HepG2 (cell line): ENCODE measurements around the gene ICAM2. TPM values are rescaled to one million over a fixed set of nuclear protein-coding genes. Genes with fewer than 3 reads are reported as not detected.

Experiments
- AKAP8 ChIP-seq: sonication (generic); formaldehyde crosslinking; IDR thresholded peaks from 2 replicates; pipeline ENCODE4 v1.5.1; 2020; ENCODE audit warnings: mild to moderate bottlenecking, missing genetic modification reagents
- HIVEP1 ChIP-seq: sonication (generic); formaldehyde crosslinking; IDR thresholded peaks from 2 replicates; pipeline ENCODE4 v1.4.0; 2020; ENCODE audit warnings: mild to moderate bottlenecking, missing genetic modification reagents
- IRX3 ChIP-seq: sonication (generic); formaldehyde crosslinking; IDR thresholded peaks from 2 replicates; pipeline ENCODE4 v1.8.1; 2023; ENCODE audit warnings: mild to moderate bottlenecking, low read depth, missing genetic modification reagents, borderline replicate concordance
- MTA1 ChIP-seq: sonication (generic); formaldehyde crosslinking; IDR thresholded peaks from 2 replicates; pipeline ENCODE4 v1.4.0; 2020; ENCODE audit warnings: missing genetic modification reagents, mild to moderate bottlenecking, borderline replicate concordance
- MXD4 ChIP-seq: IDR thresholded peaks from 2 replicates; pipeline ENCODE4 v1.6.1; 2016; ENCODE audit warnings: mild to moderate bottlenecking, missing biosample characterization, missing genetic modification reagents
- PAWR ChIP-seq: sonication (generic); formaldehyde crosslinking; IDR thresholded peaks from 2 replicates; pipeline ENCODE4 v1.4.0; 2020; ENCODE audit warnings: missing genetic modification reagents, mild to moderate bottlenecking, borderline replicate concordance
- PRPF4 ChIP-seq: fragments of 200-400 bp; formaldehyde crosslinking; IDR thresholded peaks from 2 replicates; pipeline ENCODE4 v1.6.1; 2016; ENCODE audit warnings: low read length, low read depth; ENCODE audit not compliant: poor library complexity, severe bottlenecking
- RAD21 ChIP-seq: fragments of 450-650 bp; formaldehyde crosslinking; IDR thresholded peaks from 2 replicates; pipeline ENCODE4 v1.5.0; 2020; ENCODE audit warnings: mild to moderate bottlenecking
- SOX6 ChIP-seq, 2 experiments: fragments of 450-650 bp in 1 of 2; sonication (generic) in 1 of 2; formaldehyde crosslinking in 1 of 2; IDR thresholded peaks; 2 replicates each; pipeline versions ENCODE4 v1.4.0 to v1.6.1; 2017 to 2020; ENCODE audit warnings: antibody characterized with exemption in 1 of 2, mild to moderate bottlenecking in 1 of 2, missing genetic modification reagents in 1 of 2
- ZBTB1 ChIP-seq: sonication (generic); formaldehyde crosslinking; IDR thresholded peaks from 2 replicates; pipeline ENCODE4 v1.4.0; 2020; ENCODE audit warnings: missing genetic modification reagents, borderline replicate concordance
- ZNF101 ChIP-seq: sonication (generic); formaldehyde crosslinking; IDR thresholded peaks from 2 replicates; pipeline ENCODE4 v1.4.0; 2020; ENCODE audit warnings: mild to moderate bottlenecking, low read depth, missing genetic modification reagents, borderline replicate concordance
- ZNF24 ChIP-seq: fragments of 450-650 bp; IDR thresholded peaks from 2 replicates; pipeline ENCODE4 v1.6.1; 2017; ENCODE audit warnings: antibody characterized with exemption, mild to moderate bottlenecking
- ZNF282 ChIP-seq: fragments of 450-650 bp; IDR thresholded peaks from 2 replicates; pipeline ENCODE4 v1.6.1; 2018; ENCODE audit not compliant: partially characterized antibody
- ZNF3 ChIP-seq: IDR thresholded peaks from 2 replicates; pipeline ENCODE4 v1.7.0; 2017; ENCODE audit warnings: inconsistent platforms
- ZNF484 ChIP-seq: sonication (generic); formaldehyde crosslinking; IDR thresholded peaks from 2 replicates; pipeline ENCODE4 v1.5.1; 2020; ENCODE audit warnings: mild to moderate bottlenecking, low read depth, missing genetic modification reagents, borderline replicate concordance
- ZNF510 ChIP-seq: sonication (generic); formaldehyde crosslinking; IDR thresholded peaks from 2 replicates; pipeline ENCODE4 v1.4.0; 2020; ENCODE audit warnings: low read depth, mild to moderate bottlenecking, missing genetic modification reagents
- ZNF747 ChIP-seq: sonication (generic); formaldehyde crosslinking; IDR thresholded peaks from 2 replicates; pipeline ENCODE4 v1.8.1; 2023; ENCODE audit warnings: missing genetic modification reagents, mild to moderate bottlenecking, borderline replicate concordance
- ZSCAN29 ChIP-seq: sonication (generic); formaldehyde crosslinking; conservative IDR thresholded peaks from 2 replicates; pipeline ENCODE4 v1.4.0; 2020; ENCODE audit warnings: mild to moderate bottlenecking, missing genetic modification reagents
- polyA plus RNA-seq, 8 experiments: library from polyadenylated mRNA; depleted of rRNA in 3 of 8; stranded (reverse) in 7 of 8; unstranded in 1 of 8; fragments of >200 nt; fragmentation: Illumina TruSeq in 4 of 8; extraction: Trizol in 4 of 8; gene quantifications; 2 replicates each; pipeline versions ENCODE4 v1.2.1 to v1.2.3, GENCODE V29; 2011 to 2016; ENCODE audit warnings: low read depth in 4 of 8, missing spikeins in 1 of 8, mixed read lengths in 1 of 8; ENCODE audit not compliant: insufficient read depth in 1 of 8
- total RNA-seq, 5 experiments: library from RNA; depleted of rRNA; stranded (reverse); fragments of >200 nt; fragmentation: Illumina TruSeq; extraction: Trizol; gene quantifications; 2 replicates each; pipeline ENCODE4 v1.2.3, GENCODE V29; 2016; ENCODE audit warnings: low read depth in 1 of 5
- TF ChIP-seq, protein P1 (sequence below): sonication (generic); formaldehyde crosslinking; IDR thresholded peaks from 2 replicates; pipeline ENCODE4 v1.5.0; 2020; ENCODE audit warnings: mild to moderate bottlenecking, missing genetic modification reagents
- TF ChIP-seq, protein P2 (sequence below): sonication (generic); formaldehyde crosslinking; IDR thresholded peaks from 2 replicates; pipeline ENCODE4 v1.8.0; 2022; ENCODE audit warnings: missing genetic modification reagents, mild to moderate bottlenecking, moderate library complexity, borderline replicate concordance
- TF ChIP-seq, protein P3 (sequence below): sonication (generic); formaldehyde crosslinking; IDR thresholded peaks from 2 replicates; pipeline ENCODE4 v1.4.0; 2020; ENCODE audit warnings: missing genetic modification reagents

Gene ICAM2
- total and polyA plus RNA-seq, 2 of the 13 experiments (the other 11 are each of a cell fraction or from before 2014, with no cell fraction given) = 10.9 to 20.8 TPM

DNA sequence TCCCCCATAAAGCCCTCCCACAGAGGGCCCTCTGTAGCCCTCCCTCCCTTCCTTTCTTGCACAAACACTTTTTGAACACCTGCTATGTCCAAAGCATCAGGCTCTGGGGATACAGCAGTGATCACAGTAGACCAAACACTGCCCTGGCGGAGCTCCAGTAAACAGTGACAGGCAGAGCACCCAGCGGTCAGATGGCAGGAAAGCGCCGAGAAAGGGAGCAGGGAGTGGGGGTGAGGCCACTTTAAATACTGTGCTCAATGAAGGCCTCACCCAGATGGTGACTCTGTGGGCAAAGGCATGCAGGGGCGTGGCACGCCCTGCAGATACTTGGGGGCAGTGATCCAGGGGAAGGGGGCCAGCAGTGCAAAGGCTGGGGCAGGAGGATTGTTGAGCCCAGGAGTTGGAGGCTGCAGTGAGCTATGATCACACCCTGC, 14.7 kb downstream of the ICAM2 start (continued):
- no peak for TF ChIP-seq ZNF24
- TF ChIP-seq RAD21 = no peak
- TF ChIP-seq AKAP8 (CRISPR knock-in tag) = no peak
- no peak for TF ChIP-seq ZNF282
- 0 out of 2 replicates have a peak, but pooled peaks have one; percentile 0 for TF ChIP-seq ZSCAN29 (CRISPR knock-in tag)
- TF ChIP-seq, protein P1, sequence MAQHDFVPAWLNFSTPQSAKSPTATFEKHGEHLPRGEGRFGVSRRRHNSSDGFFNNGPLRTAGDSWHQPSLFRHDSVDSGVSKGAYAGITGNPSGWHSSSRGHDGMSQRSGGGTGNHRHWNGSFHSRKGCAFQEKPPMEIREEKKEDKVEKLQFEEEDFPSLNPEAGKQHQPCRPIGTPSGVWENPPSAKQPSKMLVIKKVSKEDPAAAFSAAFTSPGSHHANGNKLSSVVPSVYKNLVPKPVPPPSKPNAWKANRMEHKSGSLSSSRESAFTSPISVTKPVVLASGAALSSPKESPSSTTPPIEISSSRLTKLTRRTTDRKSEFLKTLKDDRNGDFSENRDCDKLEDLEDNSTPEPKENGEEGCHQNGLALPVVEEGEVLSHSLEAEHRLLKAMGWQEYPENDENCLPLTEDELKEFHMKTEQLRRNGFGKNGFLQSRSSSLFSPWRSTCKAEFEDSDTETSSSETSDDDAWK = no peak
- TF ChIP-seq ZBTB1 (CRISPR knock-in tag) = no peak
- no peak for TF ChIP-seq HIVEP1 (CRISPR knock-in tag)
- TF ChIP-seq PRPF4 = no peak
- no peak for TF ChIP-seq ZNF3
- no peak for TF ChIP-seq IRX3
- no peak for TF ChIP-seq ZNF484 (CRISPR knock-in tag)
- TF ChIP-seq SOX6 (IDR thresholded peaks at IDR 0.05) = no peak
- 0 out of 2 replicates have a peak, but pooled peaks have one; percentile 11 for TF ChIP-seq SOX6 (CRISPR knock-in tag; IDR thresholded peaks at IDR 0.05)
- TF ChIP-seq, protein P2, sequence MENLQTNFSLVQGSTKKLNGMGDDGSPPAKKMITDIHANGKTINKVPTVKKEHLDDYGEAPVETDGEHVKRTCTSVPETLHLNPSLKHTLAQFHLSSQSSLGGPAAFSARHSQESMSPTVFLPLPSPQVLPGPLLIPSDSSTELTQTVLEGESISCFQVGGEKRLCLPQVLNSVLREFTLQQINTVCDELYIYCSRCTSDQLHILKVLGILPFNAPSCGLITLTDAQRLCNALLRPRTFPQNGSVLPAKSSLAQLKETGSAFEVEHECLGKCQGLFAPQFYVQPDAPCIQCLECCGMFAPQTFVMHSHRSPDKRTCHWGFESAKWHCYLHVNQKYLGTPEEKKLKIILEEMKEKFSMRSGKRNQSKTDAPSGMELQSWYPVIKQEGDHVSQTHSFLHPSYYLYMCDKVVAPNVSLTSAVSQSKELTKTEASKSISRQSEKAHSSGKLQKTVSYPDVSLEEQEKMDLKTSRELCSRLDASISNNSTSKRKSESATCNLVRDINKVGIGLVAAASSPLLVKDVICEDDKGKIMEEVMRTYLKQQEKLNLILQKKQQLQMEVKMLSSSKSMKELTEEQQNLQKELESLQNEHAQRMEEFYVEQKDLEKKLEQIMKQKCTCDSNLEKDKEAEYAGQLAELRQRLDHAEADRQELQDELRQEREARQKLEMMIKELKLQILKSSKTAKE (CRISPR knock-in tag) = no peak
- TF ChIP-seq ZNF510 (CRISPR knock-in tag) = no peak
- no peak for TF ChIP-seq ZNF747 (CRISPR knock-in tag)
- TF ChIP-seq MTA1 (CRISPR knock-in tag) = no peak
- no peak for TF ChIP-seq MXD4 (CRISPR knock-in tag)
- TF ChIP-seq PAWR = no peak
- TF ChIP-seq ZNF101 = no peak
- TF ChIP-seq, protein P3, sequence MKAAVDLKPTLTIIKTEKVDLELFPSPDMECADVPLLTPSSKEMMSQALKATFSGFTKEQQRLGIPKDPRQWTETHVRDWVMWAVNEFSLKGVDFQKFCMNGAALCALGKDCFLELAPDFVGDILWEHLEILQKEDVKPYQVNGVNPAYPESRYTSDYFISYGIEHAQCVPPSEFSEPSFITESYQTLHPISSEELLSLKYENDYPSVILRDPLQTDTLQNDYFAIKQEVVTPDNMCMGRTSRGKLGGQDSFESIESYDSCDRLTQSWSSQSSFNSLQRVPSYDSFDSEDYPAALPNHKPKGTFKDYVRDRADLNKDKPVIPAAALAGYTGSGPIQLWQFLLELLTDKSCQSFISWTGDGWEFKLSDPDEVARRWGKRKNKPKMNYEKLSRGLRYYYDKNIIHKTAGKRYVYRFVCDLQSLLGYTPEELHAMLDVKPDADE (CRISPR knock-in tag) = no peak
